Measurements from ENCODE around the gene BAX. TPM values are rescaled to one million over a fixed set of nuclear protein-coding genes. Genes with fewer than 3 reads are reported as not detected.

Gene BAX
- total RNA-seq, 1 donor from 2014 or later = 376 TPM

DNA sequence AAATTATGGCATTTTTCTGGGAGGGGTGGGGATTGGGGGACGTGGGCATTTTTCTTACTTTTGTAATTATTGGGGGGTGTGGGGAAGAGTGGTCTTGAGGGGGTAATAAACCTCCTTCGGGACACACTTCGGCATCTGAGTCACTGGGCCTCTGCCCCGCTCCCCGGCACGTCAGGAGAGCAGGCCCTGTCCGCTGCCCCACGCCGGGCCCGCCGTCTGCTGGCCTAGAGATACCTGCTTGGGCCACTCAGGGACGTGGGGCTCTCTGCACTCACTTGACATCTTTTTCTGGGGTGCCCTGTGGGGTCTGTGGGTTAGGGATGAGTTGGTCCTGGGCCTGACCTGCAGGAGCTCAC is 7.0 kb downstream of the BAX start:
- intact Hi-C loops (cut with micrococcal nuclease) = loop anchor here (10.0 kb wide), 1 partner anchor 457 kb away; no protein-coding TSS in a partner anchor

DNA sequence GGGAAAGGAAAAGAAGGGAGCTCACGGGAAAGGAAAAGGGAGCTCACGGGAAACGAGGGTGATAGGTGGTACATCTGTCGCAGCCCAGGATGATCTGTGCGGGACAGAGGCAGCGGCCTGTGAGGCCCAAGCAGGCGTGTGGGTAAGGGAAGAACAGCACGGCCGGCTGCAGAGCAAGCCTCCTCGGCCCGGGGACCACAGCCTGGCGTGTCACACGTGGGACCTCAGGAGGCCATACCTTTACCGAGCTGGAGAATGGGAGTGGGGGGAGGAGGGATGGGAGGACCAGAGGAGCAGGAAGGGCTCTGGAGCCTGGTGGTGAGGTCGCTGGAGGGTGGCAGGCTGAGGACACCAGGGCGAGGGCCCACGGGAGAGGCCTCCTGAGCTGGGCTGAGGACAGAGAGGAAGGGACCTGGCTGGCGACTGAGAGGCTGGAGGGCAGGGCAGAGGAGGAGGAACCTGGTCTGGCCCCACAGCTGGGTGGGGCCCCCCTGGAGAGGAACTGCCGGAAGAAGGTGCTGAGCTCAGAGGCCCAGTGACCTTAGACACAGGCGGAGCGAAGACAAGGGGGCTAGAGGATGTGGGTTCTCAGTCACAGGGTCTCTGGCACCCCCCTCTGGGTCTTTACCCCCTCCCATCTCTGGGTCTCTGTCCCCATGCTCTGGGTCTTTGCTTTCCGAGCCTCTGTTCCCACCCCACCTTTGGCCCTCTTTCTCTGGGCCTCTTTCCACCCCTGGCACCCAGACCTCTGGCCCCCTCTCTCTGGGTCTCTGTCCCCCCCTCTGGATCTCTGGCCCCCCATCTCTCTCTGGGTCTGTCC is 7.6 kb downstream of the BAX start:
- intact Hi-C loops (cut with micrococcal nuclease) = loop anchor here (10.0 kb wide), 1 partner anchor 457 kb away; no protein-coding TSS in a partner anchor

DNA sequence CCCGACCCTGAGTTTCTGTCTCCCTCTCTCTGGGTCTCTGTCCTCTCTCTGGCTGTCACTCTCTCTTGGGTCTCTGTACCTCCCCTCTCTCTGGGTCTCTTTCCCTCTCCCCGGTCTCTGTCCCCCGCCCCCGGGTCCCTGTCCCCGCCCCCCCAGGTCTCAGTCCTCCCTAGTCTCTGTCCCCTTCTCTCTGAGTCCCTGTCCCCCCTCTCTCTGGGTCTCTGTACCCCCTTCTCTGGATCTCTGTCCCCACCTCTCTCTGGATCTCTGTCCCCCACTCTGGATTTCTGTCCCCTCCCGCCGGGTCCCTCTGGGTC is 8.1 kb downstream of the BAX start:
- intact Hi-C loops (cut with micrococcal nuclease) = loop anchor here (10.0 kb wide), 1 partner anchor 458 kb away; no protein-coding TSS in a partner anchor

DNA sequence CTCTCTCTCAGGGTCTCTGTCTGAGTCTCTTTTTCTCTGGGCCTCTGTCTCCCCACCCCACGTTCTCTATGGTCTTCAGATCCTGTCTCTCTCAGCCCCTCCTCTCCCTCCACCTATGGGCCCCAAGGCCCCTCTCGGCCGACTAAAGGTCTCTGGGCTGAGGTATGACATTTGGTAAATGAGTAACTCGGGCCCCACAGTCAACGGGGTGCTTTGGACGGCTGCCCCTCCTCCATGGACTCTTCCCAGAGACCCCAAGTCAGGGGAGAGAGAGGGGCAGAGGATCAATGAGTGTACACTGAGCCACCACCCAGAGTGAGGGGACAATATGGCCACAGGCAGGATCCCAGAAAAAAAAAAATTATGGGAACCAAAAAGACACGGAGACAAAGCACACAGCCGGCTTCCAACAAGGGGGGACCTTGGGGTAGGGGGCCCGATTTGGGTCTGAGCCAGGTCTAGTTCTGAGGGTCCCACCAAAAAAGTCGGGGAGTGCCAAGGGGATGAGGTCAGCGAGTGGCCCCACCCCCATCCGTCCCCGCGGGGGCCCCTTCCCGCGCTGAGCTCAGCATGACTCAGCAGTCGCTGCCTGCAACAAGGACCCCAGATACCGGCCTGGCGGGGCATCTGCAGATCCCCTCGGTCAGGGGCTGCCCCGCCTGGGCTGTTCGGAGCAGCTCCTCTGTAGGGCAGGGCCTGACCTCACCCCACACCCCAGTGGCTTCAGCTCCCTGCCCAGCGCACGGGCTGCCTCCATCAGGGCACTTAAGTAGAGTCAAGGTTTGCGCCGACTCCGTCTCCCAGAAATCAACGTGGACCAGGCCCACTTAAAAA is 8.9 kb downstream of the BAX start:
- intact Hi-C loops (cut with micrococcal nuclease) = loop anchor here (10.0 kb wide), 1 partner anchor 459 kb away; no protein-coding TSS in a partner anchor

DNA sequence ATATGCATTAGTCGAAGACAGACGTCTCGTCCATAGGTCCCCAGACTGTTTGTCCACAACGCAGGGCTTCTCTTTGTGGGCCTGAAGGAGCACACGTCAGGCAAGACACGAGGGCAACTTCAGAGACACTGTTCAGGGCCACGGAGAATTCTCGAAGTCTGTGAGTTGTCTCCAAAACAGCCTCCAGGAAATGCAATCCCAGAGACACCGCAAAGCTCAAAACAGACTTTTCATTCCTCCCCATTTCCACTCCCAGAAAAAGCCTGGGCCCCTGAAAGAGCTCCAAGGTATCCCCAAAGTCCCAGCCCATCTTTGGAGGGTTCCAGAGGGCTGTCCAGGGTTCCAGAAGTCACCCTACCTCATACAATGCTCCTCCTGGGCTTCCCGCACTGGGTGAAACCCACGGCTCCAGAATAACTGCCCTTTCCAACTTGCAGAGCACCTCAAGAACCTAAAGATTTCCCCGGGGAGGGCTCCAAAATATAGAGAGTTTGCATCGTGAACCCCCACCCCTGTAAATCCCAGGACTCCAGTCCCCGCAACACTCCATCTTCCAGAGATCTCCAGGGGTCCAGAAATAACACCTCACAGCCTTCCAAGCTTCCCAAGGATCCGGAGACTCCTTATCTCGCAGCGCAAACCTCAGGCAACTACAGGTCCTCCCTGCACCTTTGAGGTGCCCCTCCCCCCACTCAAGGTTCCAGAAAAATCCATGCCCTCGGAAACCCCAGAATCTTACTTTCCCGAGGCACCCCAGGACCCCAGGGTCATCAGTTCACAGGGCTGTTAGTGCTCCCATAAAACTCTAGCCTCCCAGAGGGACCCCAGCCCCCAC is 9.7 kb downstream of the BAX start:
- intact Hi-C loops (cut with micrococcal nuclease) = loop anchor here (1.0 to 10.0 kb wide), 7 partner anchors 10 to 460 kb away; partner anchors contain the start of genes BAX, DHDH, GYS1 and NUCB1

DNA sequence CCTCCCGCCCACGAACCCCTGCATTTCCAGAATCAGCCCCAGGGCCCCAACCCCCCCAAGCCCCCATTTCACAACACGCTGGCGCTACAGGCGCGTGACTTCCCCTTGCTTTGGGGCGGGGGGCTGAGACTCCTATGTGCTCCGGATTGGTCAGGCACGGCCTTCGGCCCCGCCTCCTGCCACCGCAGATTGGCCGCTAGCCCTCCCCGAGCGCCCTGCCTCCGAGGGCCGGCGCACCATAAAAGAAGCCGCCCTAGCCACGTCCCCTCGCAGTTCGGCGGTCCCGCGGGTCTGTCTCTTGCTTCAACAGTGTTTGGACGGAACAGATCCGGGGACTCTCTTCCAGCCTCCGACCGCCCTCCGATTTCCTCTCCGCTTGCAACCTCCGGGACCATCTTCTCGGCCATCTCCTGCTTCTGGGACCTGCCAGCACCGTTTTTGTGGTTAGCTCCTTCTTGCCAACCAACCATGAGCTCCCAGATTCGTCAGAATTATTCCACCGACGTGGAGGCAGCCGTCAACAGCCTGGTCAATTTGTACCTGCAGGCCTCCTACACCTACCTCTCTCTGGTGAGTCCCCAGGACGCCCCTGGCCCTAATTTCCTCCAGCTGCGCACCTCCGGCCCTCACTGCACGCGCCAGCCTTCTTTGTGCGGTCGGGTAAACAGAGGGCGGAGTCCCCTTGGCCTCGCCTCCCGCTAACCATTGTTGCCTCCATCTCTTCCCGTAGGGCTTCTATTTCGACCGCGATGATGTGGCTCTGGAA is 10.5 kb downstream of the BAX start, which contains the start of gene FTL:
Gene FTL (plus strand): TSS at position 270 of the 766 bp plus-strand sequence. CDS start 199 bp downstream, at position 469.
- intact Hi-C loops (cut with micrococcal nuclease) = loop anchor here (1.0 to 10.0 kb wide), 7 partner anchors 11 to 460 kb away; partner anchors contain the start of genes BAX, DHDH, GYS1 and NUCB1

DNA sequence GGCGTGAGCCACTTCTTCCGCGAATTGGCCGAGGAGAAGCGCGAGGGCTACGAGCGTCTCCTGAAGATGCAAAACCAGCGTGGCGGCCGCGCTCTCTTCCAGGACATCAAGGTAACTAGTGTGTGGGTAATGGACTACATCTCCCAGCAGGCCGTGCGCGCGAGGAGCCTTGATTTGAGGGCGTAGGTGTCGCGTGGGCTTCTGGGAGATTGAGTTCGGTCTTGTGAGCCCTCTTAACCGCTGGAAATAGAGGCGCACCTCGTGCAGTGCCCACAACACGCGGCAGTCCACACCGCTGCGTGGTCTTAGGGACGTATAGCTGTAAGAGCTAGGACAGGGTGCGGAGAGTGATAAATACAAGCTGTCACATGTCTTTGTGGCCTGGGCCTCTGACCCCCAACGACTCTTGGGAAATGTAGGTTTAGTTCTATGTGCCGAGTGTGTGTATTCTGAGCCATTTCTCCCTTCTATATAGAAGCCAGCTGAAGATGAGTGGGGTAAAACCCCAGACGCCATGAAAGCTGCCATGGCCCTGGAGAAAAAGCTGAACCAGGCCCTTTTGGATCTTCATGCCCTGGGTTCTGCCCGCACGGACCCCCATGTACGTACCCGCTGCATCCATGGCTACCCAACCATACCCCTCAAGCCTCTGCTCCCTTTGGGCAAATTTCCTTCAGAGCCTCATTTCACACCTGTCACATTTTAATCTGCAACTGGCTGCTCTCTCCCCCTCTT is 11.3 kb downstream of the BAX start:
- intact Hi-C loops (cut with micrococcal nuclease) = loop anchor here (1.0 to 10.0 kb wide), 8 partner anchors 12 to 461 kb away; partner anchors contain the start of genes BAX, DHDH, GYS1 and NUCB1

DNA sequence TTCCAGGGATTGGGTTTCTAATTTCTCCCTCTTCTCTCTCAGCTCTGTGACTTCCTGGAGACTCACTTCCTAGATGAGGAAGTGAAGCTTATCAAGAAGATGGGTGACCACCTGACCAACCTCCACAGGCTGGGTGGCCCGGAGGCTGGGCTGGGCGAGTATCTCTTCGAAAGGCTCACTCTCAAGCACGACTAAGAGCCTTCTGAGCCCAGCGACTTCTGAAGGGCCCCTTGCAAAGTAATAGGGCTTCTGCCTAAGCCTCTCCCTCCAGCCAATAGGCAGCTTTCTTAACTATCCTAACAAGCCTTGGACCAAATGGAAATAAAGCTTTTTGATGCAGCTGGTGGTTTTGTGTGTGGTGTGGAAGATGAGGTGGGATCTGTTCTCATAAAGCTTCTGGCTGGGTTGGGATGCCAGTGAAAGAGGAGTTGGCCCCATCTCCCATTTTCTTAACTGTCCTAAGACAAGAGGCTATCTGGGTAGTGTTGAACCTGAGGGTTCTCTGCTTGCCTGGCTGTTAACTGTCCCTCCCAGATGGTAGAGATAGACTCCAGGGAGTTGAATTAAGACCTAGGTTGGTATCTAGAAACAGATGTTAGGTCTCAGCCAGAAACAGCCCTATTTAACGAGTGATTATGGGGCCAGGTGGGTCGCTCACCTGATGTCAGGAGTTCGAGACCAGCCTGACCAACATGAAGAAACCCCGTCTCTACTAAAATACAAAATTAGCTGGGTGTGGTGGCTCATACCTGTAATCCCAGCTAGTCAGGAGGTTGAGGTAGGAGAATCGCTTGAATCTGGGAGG is 12.1 kb downstream of the BAX start:
- intact Hi-C loops (cut with micrococcal nuclease) = loop anchor here (1.0 to 10.0 kb wide), 2 partner anchors 108 to 462 kb away; no protein-coding TSS in a partner anchor

DNA sequence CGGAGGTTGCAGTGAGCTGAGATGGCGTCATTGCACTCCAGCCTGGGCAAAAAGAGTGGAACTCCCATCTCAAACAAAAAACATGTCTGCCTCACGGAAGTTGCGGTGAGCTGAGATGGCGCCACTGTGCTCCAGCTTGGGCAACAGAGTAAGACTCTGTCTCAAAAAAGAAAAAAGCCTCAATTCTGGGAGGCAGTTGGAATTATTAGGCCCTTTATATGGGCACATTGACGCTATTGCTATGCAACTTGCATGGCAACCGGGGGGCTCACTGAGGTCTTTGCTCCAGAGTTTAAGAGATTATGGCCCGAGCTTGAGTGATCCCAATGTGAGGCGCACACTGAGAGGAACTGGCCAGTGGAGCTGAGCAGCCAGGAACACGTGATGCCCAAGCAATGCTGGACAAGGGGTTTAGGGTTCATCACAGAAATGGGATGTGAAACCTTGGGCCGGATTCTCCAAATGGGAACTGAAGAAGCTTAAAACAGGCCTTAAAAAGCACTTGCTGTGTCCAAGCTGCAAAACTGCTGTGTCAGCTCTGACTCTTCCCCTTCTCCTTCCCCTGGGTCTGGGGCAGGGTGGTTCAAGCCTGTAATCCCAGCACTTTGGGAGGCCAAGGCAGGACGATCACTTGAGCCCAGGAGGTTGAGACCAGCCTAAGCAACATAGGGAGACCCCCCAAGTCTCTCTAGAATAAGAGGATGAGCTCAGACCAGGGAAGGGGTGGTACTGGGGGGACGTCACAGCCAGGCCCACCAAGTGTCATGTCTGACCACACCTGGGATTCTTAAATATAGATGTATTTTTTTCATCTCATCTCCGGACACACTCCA is 12.9 kb downstream of the BAX start:
- intact Hi-C loops (cut with micrococcal nuclease) = loop anchor here (10.0 kb wide), 1 partner anchor 463 kb away; no protein-coding TSS in a partner anchor

DNA sequence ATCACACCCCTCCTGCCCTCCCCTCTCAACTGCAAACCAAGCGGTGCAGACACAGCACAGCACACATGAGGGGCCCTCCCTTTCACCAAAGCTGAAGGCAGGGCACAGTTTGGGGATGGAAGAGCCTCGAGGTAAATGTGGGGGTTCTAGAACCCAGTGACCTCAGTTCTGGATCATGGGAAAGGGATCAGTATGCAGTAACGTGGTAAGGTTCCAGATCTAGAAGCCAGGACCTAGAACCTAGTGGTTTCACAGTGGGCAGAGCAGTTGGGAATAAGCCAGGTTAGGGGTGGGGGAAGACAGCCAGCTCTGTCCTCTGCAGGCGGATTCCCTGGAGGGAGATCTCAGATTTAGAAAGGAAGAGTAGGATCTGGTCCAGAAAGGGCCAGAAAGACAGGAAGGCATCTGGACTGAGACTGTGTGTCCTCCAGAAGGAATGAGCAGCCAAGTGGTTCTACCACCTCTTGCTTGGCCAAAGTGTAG is 13.5 kb downstream of the BAX start:
- intact Hi-C loops (cut with micrococcal nuclease) = loop anchor here (10.0 kb wide), 1 partner anchor 463 kb away; no protein-coding TSS in a partner anchor

DNA sequence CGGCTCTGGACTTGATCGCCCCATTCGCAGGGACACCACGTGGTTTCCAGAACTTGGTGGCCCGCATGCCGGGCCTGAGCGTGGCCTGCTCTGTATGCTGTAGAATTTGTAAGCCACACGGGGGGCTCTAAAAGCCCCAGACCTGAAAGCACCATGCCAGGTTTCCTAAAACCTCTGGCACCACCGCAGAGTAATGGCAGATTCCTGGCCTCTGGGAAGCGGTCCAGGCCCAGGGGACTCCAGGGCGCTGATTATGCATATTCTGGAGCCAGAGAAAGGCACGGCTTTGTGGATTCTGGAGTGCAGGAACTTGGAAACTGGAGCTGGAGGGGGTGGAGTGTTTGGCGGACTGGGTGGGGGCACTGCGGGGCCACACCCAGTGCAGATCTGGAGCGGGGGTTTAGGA is 14.1 kb downstream of the BAX start:
- intact Hi-C loops (cut with micrococcal nuclease) = loop anchor here (10.0 kb wide), 1 partner anchor 464 kb away; no protein-coding TSS in a partner anchor

DNA sequence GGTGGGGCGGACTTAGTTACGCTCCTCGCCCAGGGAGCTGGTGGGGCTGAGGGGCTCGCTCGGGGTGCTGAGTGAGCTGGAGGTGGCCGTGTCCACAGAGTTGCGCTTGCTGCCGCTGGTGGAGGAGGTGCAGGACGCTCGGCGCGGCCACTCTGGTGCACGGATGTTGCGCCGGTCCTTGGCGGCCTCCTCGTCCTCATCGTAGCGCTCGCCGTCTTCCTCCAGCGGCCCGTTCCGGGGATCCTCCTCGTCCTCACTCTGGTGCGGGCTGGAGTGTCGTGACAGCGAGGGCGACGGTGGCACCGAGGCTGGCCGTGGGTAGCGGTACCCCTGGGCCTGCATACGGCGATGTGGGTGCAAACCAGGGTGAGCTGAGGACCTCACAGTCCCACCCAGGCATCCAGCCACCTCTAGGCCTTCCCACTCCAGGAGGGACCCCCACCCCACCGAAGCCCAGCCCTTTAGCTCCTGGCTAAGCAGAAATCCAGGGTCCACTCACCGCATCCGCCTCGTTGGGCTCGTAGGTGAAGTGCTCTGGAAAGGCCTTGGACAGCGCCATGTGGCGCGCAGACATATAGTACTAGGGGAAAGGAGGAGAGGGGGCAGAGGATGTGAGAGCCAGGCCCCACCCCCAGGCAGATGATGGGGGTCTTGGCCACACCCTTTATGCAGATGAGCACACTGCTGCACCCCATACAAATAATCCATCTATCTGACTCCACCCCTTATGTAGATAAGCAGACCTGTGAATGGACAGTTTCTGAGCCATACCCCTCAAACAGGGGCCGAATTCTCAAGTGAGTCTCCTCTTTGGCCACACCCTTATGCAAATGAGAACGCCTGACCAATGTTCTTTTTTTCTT is 14.8 kb downstream of the BAX start:
- intact Hi-C loops (cut with micrococcal nuclease) = loop anchor here (5.0 to 10.0 kb wide), 2 partner anchors 322 to 465 kb away; partner anchors contain the start of gene CA11

DNA sequence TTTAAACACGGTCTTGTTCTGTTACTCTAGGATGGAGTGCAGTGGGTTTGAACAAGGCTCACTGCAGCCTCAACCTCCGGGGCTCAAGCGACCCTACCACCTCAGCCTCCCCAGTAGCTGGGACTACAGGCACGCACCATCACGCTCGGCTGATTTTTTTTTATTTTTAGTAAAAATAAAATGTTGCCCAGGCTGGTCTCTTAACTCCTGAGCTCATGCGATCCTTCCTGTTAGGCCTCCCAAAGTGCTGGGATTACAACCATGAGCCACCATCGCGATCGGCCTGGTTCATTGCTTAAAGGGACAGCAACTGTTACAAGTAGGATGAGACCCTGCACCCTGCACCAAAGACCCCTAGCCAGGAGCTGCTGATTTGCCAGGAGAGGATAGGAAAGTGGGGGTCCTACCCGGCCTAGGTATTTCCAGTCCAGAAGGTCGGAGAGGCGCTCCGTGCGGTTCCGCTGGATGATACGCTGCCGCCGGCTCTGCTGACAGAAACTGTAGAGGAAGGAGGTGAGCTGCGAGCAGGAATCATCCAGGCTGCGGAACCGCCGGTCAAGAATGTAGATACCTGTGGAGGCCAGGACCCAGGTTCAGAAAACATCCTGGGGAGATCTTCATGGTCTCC is 15.6 kb downstream of the BAX start:
- intact Hi-C loops (cut with micrococcal nuclease) = loop anchor here (5.0 kb wide), 1 partner anchor 323 kb away; the partner anchor contains the start of gene CA11

DNA sequence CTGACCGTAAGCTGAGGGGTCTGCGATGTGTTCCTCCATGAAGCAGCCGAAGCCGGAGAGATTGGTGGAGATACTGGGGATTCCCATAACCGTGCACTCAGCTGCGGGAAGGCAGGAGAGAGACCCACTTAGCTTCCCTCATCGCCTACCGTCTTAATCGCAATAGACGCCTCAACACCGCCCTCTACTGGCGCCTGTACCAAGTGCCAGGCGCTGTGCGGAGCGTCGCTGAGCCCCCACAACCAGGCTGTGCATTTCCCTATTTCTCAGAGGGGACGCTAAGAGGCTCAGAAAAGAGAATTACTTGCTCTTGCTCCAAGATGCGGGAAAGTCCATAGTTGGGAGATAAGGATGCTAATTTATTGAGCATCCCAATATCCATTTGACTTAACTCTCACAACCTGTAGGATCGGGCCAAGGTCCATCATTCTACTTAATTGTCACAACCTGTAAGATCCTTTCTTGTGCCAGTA is 16.3 kb downstream of the BAX start:
- intact Hi-C loops (cut with micrococcal nuclease) = loop anchor here (1.0 to 5.0 kb wide), 6 partner anchors 38 to 324 kb away; partner anchors contain the start of genes CA11 and DHDH

Measured in T-helper 1 cell treated with Interleukin-12 subunit alpha and Interleukin-12 subunit beta and Interleukin-4 antibody, amounts not matched to agents 30 ng/mL and 1 ng/mL, for 36 hours (primary cell).